ENCODE data around the gene ST6GALNAC4. TPM values are rescaled to one million over a fixed set of nuclear protein-coding genes. Genes with fewer than 3 reads are reported as not detected.

Gene ST6GALNAC4
- polyA plus RNA-seq, 3 donors, result 8.9 to 14.0 (median 10.3) TPM

GRCh38 chr9:127908660-127908926 lies 8.2 kb downstream of the ST6GALNAC4 start:
- no peak overlapping the region for H2AFZ ChIP-seq (ENCODE audit: insufficient read depth, low read depth, low read length, poor library complexity, severe bottlenecking)

DNA sequence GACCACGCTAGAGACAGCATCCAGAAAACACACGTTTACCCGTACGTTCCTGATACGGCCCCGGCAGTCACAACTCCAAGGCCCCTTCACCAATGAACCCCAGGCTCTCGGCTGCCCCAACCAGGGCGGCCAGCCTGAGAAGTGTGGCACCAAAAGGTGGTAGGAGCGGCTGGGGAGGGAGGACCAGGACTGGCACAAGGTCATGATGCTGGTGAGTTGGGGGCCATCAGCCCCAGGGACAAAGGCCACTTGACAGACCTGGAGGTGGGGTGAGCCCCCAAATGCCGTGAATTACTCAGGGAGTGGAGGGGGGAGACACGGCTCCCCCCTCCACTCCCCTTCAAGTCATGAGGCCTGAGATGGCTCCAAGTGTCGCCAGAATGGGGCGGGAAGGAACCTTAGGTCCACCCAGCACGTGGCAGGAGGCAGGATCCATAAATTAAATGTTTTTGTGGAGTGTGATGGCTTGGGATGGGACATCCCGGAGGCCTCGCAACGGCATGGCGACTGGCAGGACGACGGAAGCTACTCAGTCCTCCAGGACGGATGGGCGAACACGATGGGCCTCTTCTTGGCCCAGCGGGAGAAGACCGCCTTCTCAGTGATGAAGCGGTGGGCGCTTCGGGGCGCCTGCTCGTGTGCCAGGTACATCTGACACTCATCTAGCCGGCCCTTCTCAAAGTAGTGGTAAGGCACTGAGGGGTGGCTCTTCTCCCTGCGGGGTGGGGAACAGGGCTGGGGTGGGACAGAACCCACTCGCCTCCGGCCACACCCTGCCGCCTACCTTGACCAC lies 8.8 kb downstream of the ST6GALNAC4 start:
- Histone ChIP-seq H2AFZ (ENCODE audit: insufficient read depth, low read depth, low read length, poor library complexity, severe bottlenecking) (no peak overlapping the region), H4K20me1 (ENCODE audit: insufficient read depth, low read length) (no peaks in the 10 kb centered on the region), H3K4me1 (ENCODE audit: control insufficient read depth in 1 of 2, insufficient read depth in 2 of 2, low read length in 2 of 2) (peaks cover 43 to 45% of the 10 kb centered on the region in 2 donors), H3K4me2 (replicated peaks; ENCODE audit: extremely low read depth, low read length, poor library complexity, severe bottlenecking) (no peak overlapping the region), H3K9me3 (replicated peaks in 1 of 2; ENCODE audit: control insufficient read depth in 1 of 2, insufficient read depth in 1 of 2, low read length in 2 of 2) (no peaks in the 10 kb centered on the region), H3K36me3 (replicated peaks in 1 of 2; ENCODE audit: control insufficient read depth in 1 of 2, insufficient read depth in 2 of 2, low read length in 2 of 2) (peaks cover 12 to 38% of the 10 kb centered on the region in 2 donors), H3K9ac (ENCODE audit: insufficient read depth, low read length, poor library complexity, severe bottlenecking) (no peak overlapping the region), H3K27me3 (ENCODE audit: control insufficient read depth in 2 of 2, insufficient read depth in 2 of 2, low read length in 2 of 2) (no peaks in the 10 kb centered on the region), H3K27ac (ENCODE audit: low read depth in 1 of 2, low read length in 2 of 2) (no peak overlapping the region), H3K79me2 (ENCODE audit: insufficient read depth, low read length) (no peaks in the 10 kb centered on the region), H3K4me3 (replicated peaks in 1 of 3; ENCODE audit: low read depth in 2 of 3, low read length in 3 of 3) (no peak overlapping the region)
- H3K36me3 Mint-ChIP-seq, result peaks cover 26 to 31% of the 10 kb centered on the region in 2 donors
- TF ChIP-seq, protein P1, sequence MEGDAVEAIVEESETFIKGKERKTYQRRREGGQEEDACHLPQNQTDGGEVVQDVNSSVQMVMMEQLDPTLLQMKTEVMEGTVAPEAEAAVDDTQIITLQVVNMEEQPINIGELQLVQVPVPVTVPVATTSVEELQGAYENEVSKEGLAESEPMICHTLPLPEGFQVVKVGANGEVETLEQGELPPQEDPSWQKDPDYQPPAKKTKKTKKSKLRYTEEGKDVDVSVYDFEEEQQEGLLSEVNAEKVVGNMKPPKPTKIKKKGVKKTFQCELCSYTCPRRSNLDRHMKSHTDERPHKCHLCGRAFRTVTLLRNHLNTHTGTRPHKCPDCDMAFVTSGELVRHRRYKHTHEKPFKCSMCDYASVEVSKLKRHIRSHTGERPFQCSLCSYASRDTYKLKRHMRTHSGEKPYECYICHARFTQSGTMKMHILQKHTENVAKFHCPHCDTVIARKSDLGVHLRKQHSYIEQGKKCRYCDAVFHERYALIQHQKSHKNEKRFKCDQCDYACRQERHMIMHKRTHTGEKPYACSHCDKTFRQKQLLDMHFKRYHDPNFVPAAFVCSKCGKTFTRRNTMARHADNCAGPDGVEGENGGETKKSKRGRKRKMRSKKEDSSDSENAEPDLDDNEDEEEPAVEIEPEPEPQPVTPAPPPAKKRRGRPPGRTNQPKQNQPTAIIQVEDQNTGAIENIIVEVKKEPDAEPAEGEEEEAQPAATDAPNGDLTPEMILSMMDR (IDR thresholded peaks at IDR 0.05), result no peak
- WGBS (ENCODE audit: insufficient coverage), result 96% methylated on average over 17 of the region's 35 CpGs
- intact Hi-C loops (cut with micrococcal nuclease), result no loop called here
- no peak overlapping the region for H3K4me3 Mint-ChIP-seq
- H3K4me1 Mint-ChIP-seq, result peaks cover 47% of the 10 kb centered on the region
- peak overlapping the region in 2 of 7 donors; percentile 22 to 75 for H3K27ac Mint-ChIP-seq
- H3K9me3 Mint-ChIP-seq, result peaks cover 0 to 1% (median 0%) of the 10 kb centered on the region in 7 donors
- no peaks in the 10 kb centered on the region for H3K27me3 Mint-ChIP-seq (ENCODE audit: low read depth in 3 of 3)
- peak in 1 of 3 donors; percentile 2 for DNase-seq

More at GRCh38 chr9:127908660-127908926, 8.2 kb downstream of the ST6GALNAC4 start:
- Histone ChIP-seq H3K36me3 (replicated peaks in 1 of 2; ENCODE audit: control insufficient read depth in 1 of 2, insufficient read depth in 2 of 2, low read length in 2 of 2) (peaks cover 12 to 38% of the 10 kb centered on the region in 2 donors), H3K79me2 (ENCODE audit: insufficient read depth, low read length) (no peaks in the 10 kb centered on the region), H3K9me3 (replicated peaks in 1 of 2; ENCODE audit: control insufficient read depth in 1 of 2, insufficient read depth in 1 of 2, low read length in 2 of 2) (no peaks in the 10 kb centered on the region), H3K27ac (ENCODE audit: low read depth in 1 of 2, low read length in 2 of 2) (no peak overlapping the region), H4K20me1 (ENCODE audit: insufficient read depth, low read length) (no peaks in the 10 kb centered on the region), H3K4me3 (replicated peaks in 1 of 3; ENCODE audit: low read depth in 2 of 3, low read length in 3 of 3) (no peak overlapping the region), H3K27me3 (ENCODE audit: control insufficient read depth in 2 of 2, insufficient read depth in 2 of 2, low read length in 2 of 2) (no peaks in the 10 kb centered on the region), H3K4me2 (replicated peaks; ENCODE audit: extremely low read depth, low read length, poor library complexity, severe bottlenecking) (no peak overlapping the region), H3K4me1 (ENCODE audit: control insufficient read depth in 1 of 2, insufficient read depth in 2 of 2, low read length in 2 of 2) (peaks cover 37 to 39% of the 10 kb centered on the region in 2 donors), H3K9ac (ENCODE audit: insufficient read depth, low read length, poor library complexity, severe bottlenecking) (no peak overlapping the region)
- H3K27ac Mint-ChIP-seq, result peak overlapping the region in 1 of 7 donors; percentile 22
- intact Hi-C loops (cut with micrococcal nuclease), result no loop called here
- WGBS (ENCODE audit: insufficient coverage), result 97% methylated on average over 10 of the region's 10 CpGs
- no peaks in the 10 kb centered on the region for H3K27me3 Mint-ChIP-seq (ENCODE audit: low read depth in 3 of 3)
- peaks cover 28 to 32% of the 10 kb centered on the region in 2 donors for H3K36me3 Mint-ChIP-seq
- DNase-seq, result peak in 1 of 3 donors; percentile 3
- TF ChIP-seq, protein P1 (IDR thresholded peaks at IDR 0.05), result no peak
- H3K4me3 Mint-ChIP-seq, result no peak overlapping the region
- peaks cover 41% of the 10 kb centered on the region for H3K4me1 Mint-ChIP-seq
- H3K9me3 Mint-ChIP-seq, result peaks cover 0 to 1% (median 0%) of the 10 kb centered on the region in 7 donors
